ENCODE data around the gene OR2Z1.

Gene OR2Z1, protein sequence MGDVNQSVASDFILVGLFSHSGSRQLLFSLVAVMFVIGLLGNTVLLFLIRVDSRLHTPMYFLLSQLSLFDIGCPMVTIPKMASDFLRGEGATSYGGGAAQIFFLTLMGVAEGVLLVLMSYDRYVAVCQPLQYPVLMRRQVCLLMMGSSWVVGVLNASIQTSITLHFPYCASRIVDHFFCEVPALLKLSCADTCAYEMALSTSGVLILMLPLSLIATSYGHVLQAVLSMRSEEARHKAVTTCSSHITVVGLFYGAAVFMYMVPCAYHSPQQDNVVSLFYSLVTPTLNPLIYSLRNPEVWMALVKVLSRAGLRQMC

DNA sequence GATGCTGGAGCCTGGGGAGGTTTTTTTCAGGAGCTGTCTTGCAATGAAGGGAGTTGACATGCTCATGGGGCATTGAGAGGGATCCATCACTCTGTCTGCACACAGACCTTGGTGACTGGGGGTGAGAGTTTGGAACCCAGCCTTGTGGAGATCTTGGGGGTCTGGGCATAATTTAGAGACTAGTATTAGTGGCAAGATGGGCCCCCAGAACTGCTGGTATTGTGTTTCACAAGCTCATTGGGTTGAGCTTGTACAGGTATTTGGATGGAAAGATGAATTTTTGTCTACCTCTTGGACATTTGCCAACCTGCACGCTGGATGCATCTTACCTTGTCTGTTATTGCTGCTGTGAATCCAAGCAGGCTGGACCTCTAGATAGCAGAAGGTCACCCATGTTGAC lies at the start of gene OR2Z1:
OR2Z1 (plus strand) TSS at position 301 of the 400 bp plus-strand sequence. CDS start 9,395 bp downstream, outside the sequence.
- DNase-seq: no peak

DNA sequence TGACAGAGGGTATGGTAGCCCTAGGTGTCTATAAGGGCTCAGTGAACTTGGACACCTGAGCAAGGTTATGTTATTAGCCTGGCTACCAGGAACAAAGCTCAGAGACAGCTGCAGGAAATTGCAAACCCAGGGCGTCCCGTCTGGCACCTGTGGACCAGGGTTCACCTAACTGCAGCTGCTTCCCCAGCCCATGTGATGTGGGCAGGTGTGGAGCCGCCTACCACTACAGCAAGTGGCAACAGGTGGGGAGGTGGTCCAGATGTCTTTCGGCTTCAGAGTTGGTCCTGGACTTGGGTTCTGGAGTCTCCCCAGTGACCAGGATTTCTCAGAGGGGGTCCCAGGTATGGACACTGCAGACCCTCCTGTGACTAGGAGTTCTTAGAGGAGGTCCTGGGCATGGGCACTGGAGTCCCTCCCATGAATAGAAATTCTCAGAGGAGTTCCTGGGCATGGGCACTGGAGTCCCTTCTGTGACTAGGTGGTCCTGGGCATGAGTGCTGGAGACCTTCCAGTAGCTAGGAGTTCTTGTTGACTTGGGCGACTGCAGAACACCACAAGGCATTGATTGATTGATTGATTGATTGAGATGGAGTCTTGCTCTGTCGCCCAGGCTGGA lies 48.0 kb upstream of the OR2Z1 start:
- DNase-seq: no peak

GRCh38 chr19:8675066-8675465 lies 46.4 kb upstream of the OR2Z1 start:
- no peak for DNase-seq

DNA sequence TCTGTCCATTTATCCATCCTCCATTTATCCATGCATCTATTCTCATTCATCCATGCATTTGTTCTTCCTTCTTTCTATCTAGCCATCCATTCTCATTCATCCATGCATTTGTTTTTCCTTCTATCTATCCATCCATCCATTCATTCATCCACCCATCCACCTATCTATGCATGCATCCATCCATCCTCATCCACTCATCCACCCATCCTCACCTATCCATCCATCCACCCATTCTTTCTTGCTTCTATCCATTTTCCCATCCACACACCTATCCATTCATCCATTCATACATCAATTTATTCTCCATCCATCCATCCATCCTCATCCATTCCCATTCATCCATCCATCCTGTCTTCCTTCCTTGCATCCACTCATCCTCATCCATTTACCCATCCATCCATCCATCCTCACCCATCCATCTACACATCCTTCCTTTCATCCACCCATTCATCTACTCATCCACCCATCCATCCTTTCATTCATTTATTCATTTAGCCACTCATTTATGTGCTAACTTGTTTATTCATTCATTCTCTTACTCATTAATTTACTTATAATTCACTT lies 43.1 kb upstream of the OR2Z1 start:
- DNase-seq: no peak

- DNase-seq: no peak
Observed at GRCh38 chr19:8680676-8681344, 40.6 kb upstream of the OR2Z1 start.

GRCh38 chr19:8681345-8682029 lies 39.9 kb upstream of the OR2Z1 start:
- no peak for DNase-seq

DNA sequence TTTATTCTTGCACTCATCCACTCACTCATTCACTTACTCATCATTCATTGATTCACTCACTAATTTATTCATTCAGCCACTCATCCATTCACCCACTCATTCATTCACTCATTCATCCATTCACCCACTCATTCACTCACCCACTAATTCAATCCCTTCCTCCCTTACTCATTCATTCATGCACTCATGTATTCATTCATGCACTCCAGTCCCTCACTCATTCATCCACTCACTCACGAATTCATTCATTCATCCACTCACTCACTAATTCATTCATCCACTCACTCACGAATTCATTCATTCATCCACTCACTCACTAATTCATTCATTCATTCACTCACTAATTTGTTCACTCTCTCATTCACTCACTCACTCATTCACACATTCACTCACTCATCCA lies 39.0 kb upstream of the OR2Z1 start:
- no peak for DNase-seq

DNA sequence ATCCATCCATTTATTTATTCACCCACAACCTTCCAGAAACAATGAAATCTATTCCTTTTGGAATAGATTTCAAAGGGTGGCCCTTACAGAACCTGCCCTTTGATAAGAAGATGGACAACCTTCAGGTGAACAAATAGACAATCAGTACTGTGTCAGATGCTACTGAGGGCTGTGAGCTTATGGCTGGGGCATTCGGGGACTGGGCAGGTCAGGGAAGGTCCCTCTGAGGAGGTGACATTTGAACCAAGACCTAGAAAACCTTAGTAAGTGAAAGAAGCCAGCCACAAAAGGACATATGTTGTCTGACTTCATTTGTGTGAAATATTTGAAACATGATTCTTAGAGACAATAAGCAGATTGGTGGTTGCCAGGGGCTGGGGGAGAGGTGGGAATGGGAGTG lies 38.5 kb upstream of the OR2Z1 start:
- DNase-seq: no peak

- no peak for DNase-seq
Observed at GRCh38 chr19:8684001-8684902, 37.2 kb upstream of the OR2Z1 start.

DNA sequence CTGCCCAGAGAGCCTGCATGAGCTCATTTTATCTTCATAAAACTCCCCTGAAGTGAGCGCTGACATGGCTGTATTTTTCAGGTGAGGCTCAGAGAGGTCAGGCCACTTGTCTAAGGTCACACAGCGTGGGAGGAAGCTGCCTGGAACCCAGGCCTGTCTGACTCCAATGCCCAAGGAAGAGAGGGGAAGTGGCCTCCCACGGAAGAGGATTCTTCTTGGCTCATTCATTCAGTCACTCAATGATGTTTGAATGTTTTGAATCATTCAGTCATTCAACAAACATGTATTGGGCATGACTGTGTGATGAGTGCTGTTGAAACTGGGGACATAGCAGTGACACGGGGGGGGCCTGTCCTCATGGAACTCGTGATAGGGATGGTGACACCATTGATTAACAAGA lies 34.9 kb upstream of the OR2Z1 start:
- no peak for DNase-seq

- DNase-seq: no peak
Observed at GRCh38 chr19:8688930-8689329, 32.5 kb upstream of the OR2Z1 start.

DNA sequence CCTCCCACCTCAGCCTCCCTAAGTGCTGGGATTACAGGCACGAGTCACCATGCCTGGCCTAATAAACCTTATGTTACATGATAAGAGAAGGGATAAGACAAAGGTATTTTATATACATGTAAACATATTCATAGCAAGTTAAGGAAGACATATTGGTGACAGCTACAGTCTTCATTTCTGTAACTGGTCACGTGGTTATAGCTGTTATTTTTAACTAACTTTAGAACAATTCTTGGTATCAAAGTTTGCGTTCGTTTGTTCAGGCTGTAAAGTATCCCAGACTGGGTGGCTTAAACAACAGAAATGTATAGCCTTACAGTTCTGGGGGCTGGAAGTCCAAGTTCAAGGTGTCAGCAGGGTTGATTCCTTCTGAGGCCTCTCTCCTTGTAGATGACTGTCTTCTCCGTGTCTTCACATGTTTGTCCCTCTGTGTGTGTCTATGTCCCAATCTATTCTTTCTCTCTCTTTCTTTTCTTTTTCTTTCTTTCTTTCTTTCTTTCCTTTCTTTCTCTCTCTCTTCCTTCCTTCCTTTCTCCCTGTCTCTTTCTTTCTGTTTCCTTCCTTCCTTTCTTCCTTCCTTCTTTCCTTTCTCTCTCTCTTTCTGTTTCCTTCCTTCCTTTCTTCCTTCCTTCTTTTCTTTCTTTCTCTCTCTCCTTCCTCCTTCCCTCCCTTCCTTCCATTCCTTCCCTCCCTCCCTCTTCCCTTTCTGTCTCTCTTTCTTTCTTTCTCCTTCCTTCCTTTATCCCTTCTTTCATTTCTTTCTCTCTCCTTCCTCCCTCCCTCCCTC lies 30.5 kb upstream of the OR2Z1 start:
- no peak for DNase-seq

DNA sequence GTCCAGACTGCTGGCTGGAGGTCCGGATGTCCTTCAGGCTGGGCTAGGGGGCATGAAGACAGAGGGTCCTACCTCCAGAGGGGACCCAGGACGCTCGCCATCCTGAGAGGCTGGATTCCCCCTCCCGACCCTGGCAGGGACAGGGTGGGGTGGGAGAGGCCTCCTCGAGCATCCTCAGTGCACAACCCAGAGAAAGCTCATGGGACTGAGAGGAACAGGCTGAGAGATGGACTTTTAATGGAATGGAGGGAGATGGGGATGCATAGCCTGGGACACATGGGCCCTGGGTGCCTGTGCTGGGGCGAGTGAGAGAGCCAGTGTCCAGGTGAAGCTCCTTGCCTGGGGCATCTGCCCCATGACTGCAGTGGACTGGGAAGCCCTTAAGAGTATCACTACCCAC lies 25.9 kb upstream of the OR2Z1 start:
- DNase-seq: no peak

GRCh38 chr19:8695911-8696310 lies 25.5 kb upstream of the OR2Z1 start:
- no peak for DNase-seq

DNA sequence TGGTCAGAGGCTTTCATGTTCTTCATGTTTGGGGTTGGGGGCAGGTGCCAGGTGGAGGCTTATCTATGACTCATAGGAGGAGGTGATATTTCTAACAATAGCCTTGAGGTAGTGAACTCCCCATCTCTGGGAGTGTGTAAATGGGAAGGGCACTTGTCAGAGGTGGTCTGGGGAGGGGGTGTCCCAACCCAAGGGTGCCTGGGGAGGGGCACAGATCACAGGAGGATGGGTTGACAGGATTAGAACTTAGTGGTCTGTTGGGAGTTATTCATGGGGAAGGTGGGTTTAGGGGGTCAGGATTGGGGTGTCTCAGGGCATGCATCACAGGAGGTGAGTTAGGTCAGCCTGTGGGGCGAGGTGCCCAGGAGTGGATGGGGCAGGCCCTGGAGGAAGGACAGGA lies 24.4 kb upstream of the OR2Z1 start:
- DNase-seq: no peak

DNA sequence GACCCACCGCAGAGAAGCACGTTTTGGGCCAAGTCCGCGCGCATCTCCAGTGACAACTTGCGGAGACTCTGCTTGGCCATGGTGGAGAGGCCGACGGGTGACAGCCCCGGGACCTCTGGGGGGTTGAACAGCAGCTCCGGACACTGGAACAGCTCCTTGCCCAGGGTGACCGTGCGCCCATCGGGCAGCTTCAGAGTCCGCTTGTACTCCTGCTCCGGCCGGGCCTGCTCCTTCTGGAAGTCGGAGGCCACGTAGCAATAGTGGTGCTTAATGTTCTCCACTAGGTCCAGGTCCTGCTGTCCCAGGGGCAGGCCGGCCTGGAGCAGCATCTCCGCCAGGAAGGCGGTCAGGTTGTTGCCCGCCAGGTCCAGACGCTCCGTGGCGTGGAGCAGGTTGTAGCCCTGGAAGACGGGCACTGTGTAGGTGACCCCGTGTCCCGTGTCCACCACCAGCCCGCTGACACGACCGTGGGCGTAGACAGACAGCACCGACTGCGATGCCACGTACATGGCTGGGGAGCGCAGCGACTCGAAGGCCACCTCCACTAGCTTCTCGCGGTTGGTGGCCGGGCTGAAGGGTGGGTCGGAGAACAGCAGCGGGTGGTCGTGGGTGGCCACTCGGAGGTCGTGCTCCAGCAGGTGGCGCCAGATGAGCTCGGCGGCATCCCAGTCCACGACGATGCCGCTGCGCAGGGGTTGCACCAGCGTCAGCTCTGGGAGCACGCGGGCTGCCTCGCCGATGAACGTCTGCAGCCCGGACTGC lies 23.6 kb upstream of the OR2Z1 start:
- peak; percentile 27 for DNase-seq

GRCh38 chr19:8698433-8699063 lies 22.9 kb upstream of the OR2Z1 start, which contains the start of gene ACTL9:
Gene ACTL9 (minus strand): TSS chr19:8698795. CDS start chr19:8698701, 94 bp downstream.
- no peak for DNase-seq

- DNase-seq: no peak
Observed at GRCh38 chr19:8699908-8700307, 21.5 kb upstream of the OR2Z1 start.

DNA sequence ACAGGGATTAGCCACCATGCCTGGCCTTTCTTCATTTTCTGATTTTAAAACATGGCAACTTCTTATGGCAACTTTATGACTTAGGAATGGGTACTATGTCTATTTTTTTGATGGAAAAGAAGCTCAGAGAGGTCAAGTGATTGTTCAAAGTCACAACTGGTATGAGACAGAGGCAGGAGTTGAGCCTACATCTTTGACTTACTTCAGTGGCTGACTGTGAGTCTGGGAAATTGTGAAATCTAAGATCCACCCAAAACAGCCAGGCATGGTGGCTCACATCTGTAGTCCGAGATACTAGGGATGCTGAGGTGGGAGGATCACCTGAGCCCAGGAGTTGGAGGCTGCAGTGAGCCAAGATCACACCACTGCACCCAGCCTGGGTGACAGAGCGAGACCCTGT lies 20.5 kb upstream of the OR2Z1 start:
- no peak for DNase-seq

DNA sequence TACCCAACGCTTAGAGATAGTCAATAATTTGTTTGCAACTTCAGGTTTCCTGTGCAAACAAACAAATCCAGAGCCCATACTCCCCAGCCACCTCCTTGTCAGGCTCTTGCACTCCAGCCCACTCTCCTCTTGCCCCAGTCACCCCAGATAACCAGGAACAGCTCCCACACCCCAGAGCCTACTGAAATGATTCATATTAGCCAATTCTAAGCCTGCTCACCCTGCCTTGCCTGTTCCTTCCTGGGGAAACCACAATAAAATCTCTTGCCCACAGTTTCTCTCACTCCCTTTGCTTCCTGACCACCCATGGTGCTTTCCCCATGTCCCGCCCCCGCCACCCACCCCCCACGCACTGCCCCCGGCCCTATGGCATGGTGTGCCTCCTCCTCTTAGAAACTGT lies 19.1 kb upstream of the OR2Z1 start:
- DNase-seq: peak; percentile 32
